ENCODE results near the gene MAN2A2. TPM values are rescaled to one million over a fixed set of nuclear protein-coding genes. Genes with fewer than 3 reads are reported as not detected.

MAN2A2 gene
- total RNA-seq, 1 experiment from 2014 or later = 27.4 TPM

GRCh38 chr15:90957791-90958190, 54.7 kb downstream of the MAN2A2 start:
- peak overlapping the region; percentile 41 for H3K4me2 ChIP-seq (ENCODE audit: insufficient read depth, insufficient read length, low read length)
- H3K18ac ChIP-seq (ENCODE audit: insufficient read length, low read depth, low read length) = no peak overlapping the region
- H3K4me1 ChIP-seq (ENCODE audit: insufficient read depth, low read length) = peaks cover 7% of the 10 kb centered on the region; the same call in 1 of the 2 replicates
- H3K56ac ChIP-seq (ENCODE audit: insufficient read length, low read depth, low read length) = no peak overlapping the region
- no peak overlapping the region for H2BK12ac ChIP-seq (ENCODE audit: insufficient read length, low read depth, low read length)
- no peak overlapping the region for H3T11ph ChIP-seq (ENCODE audit: low read length)
- H4K5ac ChIP-seq (ENCODE audit: insufficient read length, low read depth, low read length) = no peak overlapping the region
- no peak for TF ChIP-seq CTCF (conservative IDR thresholded peaks at IDR 0.05)
- no peak overlapping the region for H3K4ac ChIP-seq (ENCODE audit: low read depth, low read length)
- no peaks in the 10 kb centered on the region for H3K79me2 ChIP-seq (ENCODE audit: insufficient read depth, low read length)
- no peak overlapping the region for H2BK120ac ChIP-seq (ENCODE audit: low read depth, low read length, poor library complexity, severe bottlenecking)
- H3K9me3 ChIP-seq (ENCODE audit: control insufficient read depth, low read depth, low read length) = no peaks in the 10 kb centered on the region
- no peaks in the 10 kb centered on the region for H3K79me1 ChIP-seq (ENCODE audit: insufficient read depth, low read depth, low read length, poor library complexity, severe bottlenecking)
- H3K23me2 ChIP-seq (ENCODE audit: insufficient read length, low read depth, low read length, poor library complexity, severe bottlenecking) = peaks cover 15% of the 10 kb centered on the region
- WGBS (ENCODE audit: extremely low coverage, insufficient read length, low lambda C conversion rate) = no CpG with 5 or more reads among the region's 6 CpGs
- H3K4me1 Mint-ChIP-seq = peaks cover 15 to 16% of the 10 kb centered on the region in 2 experiments
- no peak overlapping the region for H3K23ac ChIP-seq (ENCODE audit: insufficient read length, low read depth, low read length)
- H3K4me3 Mint-ChIP-seq = peak overlapping the region; percentile 70 to 80
- no peak overlapping the region for H2AFZ ChIP-seq (ENCODE audit: low read length)
- no peak for DNase-seq
- no peak overlapping the region for H3K14ac ChIP-seq (ENCODE audit: insufficient read depth, low read length)
- no peak overlapping the region for H2AK5ac ChIP-seq (ENCODE audit: insufficient read length, low read length)
- H2BK5ac ChIP-seq (ENCODE audit: insufficient read length, low read length) = no peak overlapping the region
- H4K8ac ChIP-seq (replicated peaks; ENCODE audit: insufficient read length, low read depth, low read length) = no peak overlapping the region
- H3K27me3 ChIP-seq (ENCODE audit: insufficient read depth, low read length) = no peaks in the 10 kb centered on the region
- peak overlapping the region in 2 of 3 experiments; percentile 61 to 94; a peak in 2 of 7 replicates for H3K27ac Mint-ChIP-seq
- peaks cover 3% of the 10 kb centered on the region for H4K20me1 ChIP-seq (ENCODE audit: control insufficient read depth, insufficient read depth, insufficient read length)
- no peak overlapping the region for H3K27ac ChIP-seq (ENCODE audit: insufficient read length, low read depth, low read length)
- H3K36me3 Mint-ChIP-seq (ENCODE audit: insufficient read depth in 1 of 3, low read depth in 3 of 3) = peaks cover 13 to 48% (median 43%) of the 10 kb centered on the region in 3 experiments
- H3K9ac ChIP-seq (ENCODE audit: extremely low read depth, insufficient read length, low read length) = no peak overlapping the region
- H2BK15ac ChIP-seq (ENCODE audit: low read depth, low read length) = no peak overlapping the region
- H2BK20ac ChIP-seq (ENCODE audit: low read depth, low read length, poor library complexity, severe bottlenecking) = no peak overlapping the region
- no peak overlapping the region for H4K91ac ChIP-seq (ENCODE audit: insufficient read length, low read depth, low read length)
- no peaks in the 10 kb centered on the region for H3K9me3 Mint-ChIP-seq
- H3K27me3 Mint-ChIP-seq (ENCODE audit: low read depth) = no peaks in the 10 kb centered on the region

All from H9 (cell line).